Sciatic nerve (tissue), 2 donors: ENCODE data around the gene ATF6. TPM values are rescaled to one million over a fixed set of nuclear protein-coding genes. Genes with fewer than 3 reads are reported as not detected.

Source experiments
- ATAC-seq: fragments of 200-7000 bp; cut with Tn5 transposase; one replicate; pipeline ENCODE4 v1.9.1; 2020; ENCODE audit warnings: mild to moderate bottlenecking, moderate library complexity
- DNase-seq: peaks from one replicate; pipeline ENCODE4 v3.0.0-alpha.2; 2020; ENCODE audit warnings: low spot score
- intact Hi-C: fragments of 100-400 bp; cut with DNase I; formaldehyde crosslinking; loops from one replicate; pipeline ENCODE4 v1.14.2; 2022
- total RNA-seq: library from RNA; stranded (reverse); fragmentation: NEBNext Ultra II Directional; extraction: Animal tissue kit (Norgen Biotek cat#: 25700); gene quantifications from one replicate; pipeline ENCODE4 v1.2.1, GENCODE V29; 2021
- donor health status: DM: no; HTN: no; CAD: no.
- donor health status: DM: no; HTN: no; CAD: no.

Gene ATF6
- total RNA-seq, 1 donor from 2014 or later = 29.1 TPM

GRCh38 chr1:161948435-161948834 lies 182.3 kb downstream of the ATF6 start:
- ATAC-seq (no peak), DNase-seq (no peak)
- intact Hi-C loops = no loop called here

- DNase-seq = no peak
- intact Hi-C loops = no loop called here
- no peak for ATAC-seq
These were observed 183.4 kb downstream of the ATF6 start for GRCh38 chr1:161949548-161949947.

- no peak for ATAC-seq
- intact Hi-C loops = no loop called here
- DNase-seq = no peak
These were observed 184.3 kb downstream of the ATF6 start for GRCh38 chr1:161950377-161950776.

- ATAC-seq = no peak
- no peak for DNase-seq
- intact Hi-C loops = no loop called here
These were observed 185.5 kb downstream of the ATF6 start for GRCh38 chr1:161951646-161952045.

- DNase-seq (no peak), ATAC-seq (no peak)
- intact Hi-C loops = no loop called here
These were observed 186.6 kb downstream of the ATF6 start for GRCh38 chr1:161952607-161953172.

GRCh38 chr1:161953256-161953920 lies 187.3 kb downstream of the ATF6 start:
- ATAC-seq (no peak), DNase-seq (no peak)
- intact Hi-C loops = no loop called here

- DNase-seq = no peak
- peak; percentile 28 for ATAC-seq
These were observed 187.9 kb downstream of the ATF6 start for GRCh38 chr1:161954050-161954449.

GRCh38 chr1:161954466-161954865 lies 188.3 kb downstream of the ATF6 start:
- DNase-seq = no peak
- ATAC-seq = no peak
- intact Hi-C loops = no loop called here

More at GRCh38 chr1:161954050-161954449, 187.9 kb downstream of the ATF6 start:
- intact Hi-C loops = no loop called here

GRCh38 chr1:161955606-161956005 lies 189.5 kb downstream of the ATF6 start:
- ATAC-seq (no peak), DNase-seq (no peak)
- intact Hi-C loops = no loop called here

- ATAC-seq (peak; percentile 76), DNase-seq (no peak)
- intact Hi-C loops = no loop called here
These were observed 190.0 kb downstream of the ATF6 start for GRCh38 chr1:161956097-161956496.

- DNase-seq (no peak), ATAC-seq (no peak)
- intact Hi-C loops = no loop called here
These were observed 190.8 kb downstream of the ATF6 start for GRCh38 chr1:161956930-161957329.

- intact Hi-C loops = no loop called here
- DNase-seq (no peak), ATAC-seq (no peak)
These were observed 192.3 kb downstream of the ATF6 start for GRCh38 chr1:161958425-161958824.

- DNase-seq (no peak), ATAC-seq (peak; percentile 74)
- intact Hi-C loops = no loop called here
These were observed 196.2 kb downstream of the ATF6 start for GRCh38 chr1:161962091-161962887.

GRCh38 chr1:161966067-161966466 lies 199.9 kb downstream of the ATF6 start:
- intact Hi-C loops = no loop called here
- DNase-seq (no peak), ATAC-seq (no peak)

GRCh38 chr1:161970036-161970435 lies 203.9 kb downstream of the ATF6 start:
- no peak for ATAC-seq
- no peak for DNase-seq
- intact Hi-C loops = no loop called here

GRCh38 chr1:161970633-161971032 lies 204.5 kb downstream of the ATF6 start:
- DNase-seq = no peak
- ATAC-seq = no peak
- intact Hi-C loops = no loop called here

GRCh38 chr1:161972828-161973227 lies 206.7 kb downstream of the ATF6 start:
- intact Hi-C loops = no loop called here
- DNase-seq = no peak
- no peak for ATAC-seq

- ATAC-seq = peak; percentile 75
- intact Hi-C loops = no loop called here
- no peak for DNase-seq
These were observed 208.1 kb downstream of the ATF6 start for GRCh38 chr1:161973924-161974845.
